NCI-H2107 treated with DMSO at 0.1 percent for 48 hours (cell line): Measurements from ENCODE around the gene LTO1.

ENCODE experiments used
- DNase-seq: peaks from one replicate; lab custom pipeline; 2025; ENCODE audit not compliant: unreplicated experiment; lab: John Stamatoyannopoulos, UW

LTO1 gene

GRCh38 chr11:69647390-69647748 is 27.8 kb downstream of the LTO1 start:
- no peak for DNase-seq

GRCh38 chr11:69646493-69647389 is 28.4 kb downstream of the LTO1 start:
- no peak for DNase-seq

- peak; percentile 9 for DNase-seq
Observed at GRCh38 chr11:69645801-69646492, 29.2 kb downstream of the LTO1 start.

GRCh38 chr11:69644962-69645675 is 30.0 kb downstream of the LTO1 start:
- no peak for DNase-seq

GRCh38 chr11:69644071-69644961 is 30.8 kb downstream of the LTO1 start:
- DNase-seq: no peak

- DNase-seq: no peak
Observed at GRCh38 chr11:69643646-69644045, 31.5 kb downstream of the LTO1 start.

- no peak for DNase-seq
Observed at GRCh38 chr11:69642913-69643632, 32.1 kb downstream of the LTO1 start.

GRCh38 chr11:69642549-69642912 is 32.6 kb downstream of the LTO1 start:
- no peak for DNase-seq

GRCh38 chr11:69641681-69642548 is 33.2 kb downstream of the LTO1 start:
- no peak for DNase-seq

GRCh38 chr11:69640995-69641581 is 34.1 kb downstream of the LTO1 start, which contains the start of gene CCND1:
Gene CCND1, plus strand, starts transcription at chr11:69641156. Its CDS starts 158 bp downstream, at chr11:69641314.
- no peak for DNase-seq

GRCh38 chr11:69640260-69640994 is 34.7 kb downstream of the LTO1 start:
- no peak for DNase-seq

- DNase-seq: no peak
Observed at GRCh38 chr11:69639831-69640230, 35.3 kb downstream of the LTO1 start.

GRCh38 chr11:69638941-69639681 is 36.0 kb downstream of the LTO1 start:
- DNase-seq: no peak

GRCh38 chr11:69637941-69638871 is 36.9 kb downstream of the LTO1 start:
- no peak for DNase-seq

- no peak for DNase-seq
Observed at GRCh38 chr11:69637198-69637940, 37.8 kb downstream of the LTO1 start.
